Frontal cortex (tissue), 4 donors: Measurements from ENCODE around the gene ATIC. TPM values are rescaled to one million over a fixed set of nuclear protein-coding genes. Genes with fewer than 3 reads are reported as not detected.

Experiments used
- DNase-seq, 2 donors: peaks; one replicate each; pipeline ENCODE4 v3.0.0; 2012; ENCODE audit warnings: low spot score in 2 of 2
- FAIRE-seq: peaks from 2 replicates; lab custom pipeline; 2012; peaks lifted over from hg19 to GRCh38; lab: Jason Lieb, UNC
- total RNA-seq: library from RNA; depleted of rRNA; stranded (reverse); fragments of >200 nt; gene quantifications from one replicate; pipeline ENCODE4 v1.2.3, GENCODE V29; 2014
- donor health status: control.
- donor health status: control.
- donor health status: control.

Gene ATIC
- total RNA-seq, 1 donor from 2014 or later: 13.9 TPM

DNA sequence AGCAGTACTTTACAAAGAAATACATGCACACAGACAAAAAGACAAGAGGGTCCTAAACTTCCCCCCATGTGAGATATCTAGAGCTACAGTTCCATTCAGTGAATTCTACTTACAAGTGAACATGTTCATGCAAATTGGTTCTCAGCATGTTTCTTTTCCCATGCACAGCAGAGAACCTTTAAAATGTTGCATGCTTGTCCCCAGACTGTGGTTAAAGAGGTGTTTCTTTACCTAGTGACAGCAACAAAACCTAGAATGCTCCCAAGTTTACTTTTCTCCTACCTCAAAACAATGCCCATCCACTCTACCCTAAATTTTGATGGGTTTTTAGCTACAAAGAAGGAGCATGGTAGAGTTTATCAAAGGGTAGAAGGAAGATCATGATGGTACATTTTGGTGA is 80.3 kb downstream of the ATIC start:
- DNase-seq (no peak), FAIRE-seq (no peak)

GRCh38 chr2:215392687-215393270 is 80.9 kb downstream of the ATIC start:
- DNase-seq (no peak), FAIRE-seq (no peak)

DNA sequence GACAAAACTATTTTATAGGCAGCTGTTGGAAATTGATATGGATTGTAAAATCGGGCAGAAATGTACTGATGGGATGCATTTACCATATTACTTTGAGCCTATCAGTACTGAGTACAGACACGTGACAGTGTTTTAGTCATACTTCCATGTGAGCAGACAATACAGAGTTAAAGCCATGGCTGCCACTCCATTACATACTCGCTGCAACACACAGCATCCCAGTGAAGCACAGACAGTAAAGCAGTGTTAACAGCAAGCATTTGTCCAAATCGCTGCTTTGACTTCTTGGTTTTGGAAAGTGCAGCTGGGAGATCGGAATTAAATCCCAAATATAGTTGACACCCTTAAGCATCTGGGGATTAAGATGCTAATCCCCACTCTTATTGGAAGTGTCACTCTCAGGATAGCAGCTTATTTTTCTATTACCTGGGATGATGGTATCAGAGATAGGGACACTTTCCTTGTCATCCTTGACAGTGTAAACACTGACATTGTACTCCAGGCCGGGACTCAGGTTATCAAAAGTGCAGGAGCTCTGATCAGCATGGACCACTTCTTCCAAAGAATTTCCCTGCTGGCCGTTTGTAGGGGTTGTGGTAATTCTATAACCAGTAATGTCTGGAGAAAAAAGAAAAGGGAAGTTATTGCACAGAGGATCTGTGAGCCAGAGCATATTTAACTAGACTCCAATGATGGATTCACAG is 82.4 kb downstream of the ATIC start:
- DNase-seq: no peak
- FAIRE-seq: no peak

DNA sequence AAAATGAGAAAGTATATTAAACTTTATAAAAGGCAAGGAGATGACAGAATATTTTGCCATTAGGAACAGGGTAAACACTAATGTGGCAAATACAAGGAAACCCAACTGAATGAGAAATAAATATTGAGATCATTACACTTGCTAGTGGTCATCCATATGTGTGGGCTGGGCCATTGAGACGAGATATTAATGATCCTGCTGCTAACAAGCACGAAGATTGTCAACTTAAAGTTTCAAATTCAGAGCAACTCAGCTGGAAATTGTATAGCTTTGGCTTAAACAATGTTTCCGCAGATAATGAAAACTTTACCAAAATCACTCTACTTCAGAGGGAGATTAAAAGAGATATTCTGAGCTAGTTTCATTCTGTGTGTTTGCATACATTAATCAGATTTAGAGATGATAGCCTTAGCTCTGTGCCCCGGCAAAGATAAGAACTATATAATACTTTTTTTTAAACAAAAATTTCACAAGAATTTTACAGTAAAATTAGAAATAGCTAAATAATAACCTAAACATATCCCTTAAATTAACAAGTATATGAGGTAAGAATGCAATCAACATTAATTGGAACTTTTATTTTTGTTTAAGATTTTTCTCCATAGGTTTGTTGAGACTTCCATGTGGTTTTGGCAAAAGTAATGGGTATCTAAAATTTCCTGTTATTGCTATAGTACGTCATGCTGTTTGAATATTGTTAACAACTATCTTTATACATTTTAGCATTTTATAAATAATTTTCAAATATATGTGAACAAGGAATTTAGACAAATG is 84.0 kb downstream of the ATIC start:
- FAIRE-seq (no peak), DNase-seq (no peak)

DNA sequence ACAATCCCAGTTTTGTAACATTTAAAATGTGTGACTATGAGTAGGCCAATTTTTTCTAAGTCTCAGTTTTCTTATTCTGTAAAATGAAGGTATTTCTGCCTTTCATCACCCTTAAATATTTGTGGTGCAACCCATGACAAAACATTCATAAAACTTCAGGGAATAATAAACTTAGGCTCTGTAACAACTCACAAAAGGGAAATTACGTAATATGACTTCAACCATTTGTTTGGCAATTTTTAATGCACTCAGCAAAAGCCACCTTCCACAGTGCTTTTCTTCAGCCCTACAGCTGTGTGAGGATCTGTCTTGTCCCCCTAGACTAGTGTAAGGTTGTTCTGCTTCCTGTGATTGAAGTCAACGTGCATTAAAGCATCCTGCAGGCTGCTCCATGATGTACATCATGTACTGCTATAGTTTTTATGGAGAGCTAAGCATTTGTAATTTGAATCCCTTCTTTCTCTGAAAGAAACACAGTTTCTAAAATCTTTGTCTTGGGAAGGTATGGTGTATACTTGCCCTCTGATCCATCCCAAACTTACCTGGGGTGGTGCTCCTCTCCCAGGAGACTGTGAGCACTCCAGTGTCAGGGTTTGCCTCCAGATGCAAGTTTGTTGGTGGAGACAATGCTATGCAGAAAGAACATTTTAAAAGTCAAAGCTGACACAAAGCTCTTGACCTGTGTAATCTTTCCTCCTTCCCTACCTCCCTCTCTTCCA is 84.9 kb downstream of the ATIC start:
- no peak for DNase-seq
- no peak for FAIRE-seq

DNA sequence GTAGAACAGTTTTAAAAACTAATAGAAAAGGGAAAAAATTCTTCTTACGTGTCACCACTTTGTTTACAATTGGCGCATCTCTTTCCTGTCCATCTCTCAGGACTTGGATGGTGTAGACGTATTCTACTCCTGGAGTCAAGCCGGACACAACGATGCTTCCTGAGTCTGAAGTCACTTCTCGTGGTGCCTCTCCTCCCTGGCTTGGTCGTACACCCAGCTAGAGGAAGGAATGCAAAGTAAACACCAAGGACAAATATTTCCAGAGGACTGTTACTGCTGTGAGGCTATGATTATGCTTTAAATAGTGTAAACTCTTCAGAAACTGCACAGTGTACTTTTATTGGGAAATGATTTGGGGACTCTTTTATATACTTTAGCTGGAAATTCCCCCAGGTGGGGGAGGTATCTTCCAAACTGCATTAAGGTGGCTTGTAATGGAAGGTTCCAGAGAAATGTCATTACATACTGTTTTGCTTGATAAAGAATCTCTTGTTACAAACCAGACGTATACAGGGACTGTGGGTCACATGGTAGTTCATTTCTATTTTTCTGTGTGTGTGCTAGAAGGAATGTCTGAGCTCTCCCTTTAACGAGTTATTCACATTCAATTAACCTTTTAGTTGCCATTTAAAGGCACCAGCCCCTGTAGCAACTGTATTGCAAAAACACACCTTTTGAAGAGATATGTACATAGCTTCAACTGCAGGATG is 85.9 kb downstream of the ATIC start:
- FAIRE-seq (no peak), DNase-seq (no peak)

DNA sequence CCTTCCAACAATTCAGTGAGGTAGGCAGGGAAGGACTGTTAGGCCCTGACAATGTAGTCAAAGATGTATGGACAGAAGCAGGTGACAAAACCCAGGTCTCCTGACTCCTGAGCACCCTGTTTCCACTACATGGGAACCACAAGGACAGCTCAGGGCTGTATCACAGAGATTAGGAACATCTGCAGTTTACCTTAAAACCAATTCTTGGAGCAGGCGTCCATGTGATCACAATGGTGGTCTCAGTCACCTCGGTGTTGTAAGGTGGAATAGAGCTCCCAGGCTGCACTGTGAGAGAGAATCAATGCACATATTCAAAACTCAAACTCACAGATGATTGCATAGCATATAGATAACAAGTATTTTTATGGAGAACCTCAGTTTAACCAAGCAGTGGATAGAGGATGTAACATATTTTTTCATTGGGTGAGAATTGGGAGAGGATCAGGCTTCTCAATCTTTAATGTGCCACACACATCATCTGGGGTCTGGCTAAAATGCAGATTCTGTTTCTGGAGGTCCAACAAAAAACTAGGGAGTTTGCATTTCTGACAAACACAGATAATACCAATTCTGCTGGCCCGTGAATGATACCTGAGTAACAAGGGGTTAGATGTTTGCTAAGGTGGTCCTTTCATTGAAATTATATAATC is 87.3 kb downstream of the ATIC start:
- DNase-seq: no peak
- no peak for FAIRE-seq

Other genes starting within 250 kb of the ATIC start
- gene ABCA12, start 173.4 kb upstream of the ATIC start, total RNA-seq: 0.41 TPM
- 99.9 TPM for gene FN1, start 124.0 kb downstream of the ATIC start, total RNA-seq